EL (cell line): ENCODE data around the gene CNTN2.

Source experiments
- DNase-seq: peaks from one replicate; pipeline ENCODE4 v3.0.0-alpha.2; 2016

Gene CNTN2

DNA sequence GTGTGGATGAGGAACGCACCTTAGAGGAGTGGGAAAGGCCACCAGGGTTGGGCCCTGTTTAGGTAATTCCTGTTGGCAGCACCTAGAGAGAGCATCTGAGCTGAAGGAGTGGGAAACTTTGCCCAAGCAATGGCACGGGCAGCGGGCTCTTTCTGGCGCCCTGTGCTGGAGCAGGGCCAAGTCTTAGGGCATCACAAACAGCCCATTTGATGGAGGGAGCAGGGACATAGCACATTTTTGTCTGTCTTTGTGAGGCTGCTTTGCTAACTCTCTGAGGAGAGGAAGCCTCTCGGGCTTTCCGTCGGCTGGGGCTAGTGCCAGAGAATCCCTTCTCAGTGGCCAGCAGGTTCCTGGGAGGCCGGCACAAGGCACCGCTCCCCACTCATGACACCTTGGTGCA, 22.5 kb upstream of the CNTN2 start:
- DNase-seq: no peak

DNA sequence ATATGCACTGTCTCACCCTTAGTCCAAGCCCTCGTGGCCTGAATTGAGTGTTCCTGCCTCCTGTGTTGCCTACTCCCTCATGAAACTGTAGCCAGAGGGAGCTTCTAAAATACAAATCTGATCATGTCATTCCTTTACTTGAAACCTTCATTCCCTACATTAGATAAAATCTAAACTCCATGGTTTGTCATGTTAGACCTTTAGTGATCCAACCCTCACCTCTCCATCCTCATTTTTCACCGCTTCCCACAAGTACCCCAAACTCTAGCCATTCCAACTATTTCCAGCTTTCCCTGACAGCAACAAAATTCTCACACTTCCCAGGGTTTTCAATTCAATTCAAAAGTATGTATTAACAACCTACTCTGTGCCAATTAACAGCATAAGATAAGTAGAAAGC, 18.3 kb upstream of the CNTN2 start:
- no peak for DNase-seq

- DNase-seq: no peak
Measured at GRCh38 chr1:205025239-205025638, 17.8 kb upstream of the CNTN2 start.

GRCh38 chr1:205026181-205026580, 16.8 kb upstream of the CNTN2 start:
- DNase-seq: no peak

- DNase-seq: no peak
Measured at GRCh38 chr1:205028390-205028789, 14.6 kb upstream of the CNTN2 start.

GRCh38 chr1:205028924-205029323, 14.1 kb upstream of the CNTN2 start:
- DNase-seq: no peak

DNA sequence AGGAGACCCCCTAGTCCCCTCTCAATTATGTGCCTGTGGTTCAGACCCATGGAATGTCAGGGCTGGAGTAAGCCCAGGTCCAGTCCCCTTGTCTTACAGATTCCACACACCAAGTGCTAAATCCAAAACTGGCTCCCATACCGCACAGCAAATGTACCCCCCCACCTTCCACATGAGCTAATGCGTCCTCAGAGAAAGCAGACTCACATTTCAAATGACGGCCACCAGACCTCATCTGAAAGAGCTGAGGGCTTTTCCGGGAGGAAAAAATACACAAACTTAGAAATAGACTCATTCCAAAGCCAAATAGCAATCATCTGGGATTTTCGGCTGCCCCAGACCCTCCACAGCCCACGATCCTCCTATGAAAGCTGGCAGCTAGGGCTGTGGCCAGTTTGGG, 12.8 kb upstream of the CNTN2 start:
- no peak for DNase-seq

DNA sequence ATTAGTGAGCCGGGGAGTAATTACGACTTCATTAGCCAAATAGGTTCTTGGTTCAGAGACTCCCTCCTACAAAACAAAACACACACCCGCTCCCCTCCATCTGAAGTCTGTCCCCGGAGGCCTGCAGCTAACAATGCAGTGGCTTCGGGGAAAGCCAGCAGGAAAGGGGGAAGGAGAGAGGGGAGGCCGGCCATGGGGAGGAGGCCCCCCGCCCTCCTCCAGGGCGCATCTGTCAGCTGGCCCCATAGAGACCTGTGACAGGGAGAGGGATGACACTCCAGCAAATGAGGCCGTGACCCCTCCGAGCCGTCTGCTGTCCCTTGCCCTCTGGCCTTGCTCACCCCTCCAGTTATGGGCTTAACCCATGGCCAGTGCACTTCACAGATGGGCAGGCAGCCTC, 12.1 kb upstream of the CNTN2 start:
- DNase-seq: no peak

- DNase-seq: no peak
Measured at GRCh38 chr1:205032508-205032907, 10.5 kb upstream of the CNTN2 start.

- DNase-seq: no peak
Measured at GRCh38 chr1:205037539-205037938, 5.5 kb upstream of the CNTN2 start.

DNA sequence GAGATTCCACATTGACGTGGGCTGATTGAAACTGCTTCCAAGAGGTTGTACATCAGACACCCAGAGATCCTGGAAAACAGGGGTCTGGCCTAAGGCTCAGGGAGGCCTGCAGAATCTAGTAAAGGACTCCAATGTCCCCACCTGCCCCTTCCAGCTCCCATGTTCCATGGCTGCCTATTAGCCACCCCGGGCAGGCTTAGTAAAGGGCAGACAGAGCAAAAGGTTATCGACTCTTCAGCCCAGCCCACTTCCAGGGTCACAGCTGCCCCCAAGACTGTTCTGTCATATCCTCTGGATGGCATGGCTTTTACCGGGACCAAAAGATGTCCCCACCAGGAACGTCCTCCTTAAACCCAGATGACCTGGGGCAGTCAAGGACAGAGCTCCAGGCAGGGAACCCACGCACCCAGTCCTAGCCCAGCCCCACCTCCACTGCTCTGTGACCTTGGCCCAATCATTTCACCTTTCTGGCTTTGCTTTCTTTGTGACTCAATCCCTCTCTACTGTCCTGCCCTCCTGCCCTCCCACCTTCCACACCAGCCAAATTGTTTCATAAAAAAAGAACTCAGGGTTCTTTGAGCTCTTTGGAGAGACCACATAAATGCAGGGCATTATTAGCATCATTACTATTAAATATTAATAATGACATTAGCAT, 4.8 kb upstream of the CNTN2 start:
- DNase-seq: no peak

- DNase-seq: no peak
Measured at GRCh38 chr1:205041001-205041715, 1.9 kb upstream of the CNTN2 start.

GRCh38 chr1:205041998-205042910, 758 bp upstream of the CNTN2 start:
- DNase-seq: no peak

DNA sequence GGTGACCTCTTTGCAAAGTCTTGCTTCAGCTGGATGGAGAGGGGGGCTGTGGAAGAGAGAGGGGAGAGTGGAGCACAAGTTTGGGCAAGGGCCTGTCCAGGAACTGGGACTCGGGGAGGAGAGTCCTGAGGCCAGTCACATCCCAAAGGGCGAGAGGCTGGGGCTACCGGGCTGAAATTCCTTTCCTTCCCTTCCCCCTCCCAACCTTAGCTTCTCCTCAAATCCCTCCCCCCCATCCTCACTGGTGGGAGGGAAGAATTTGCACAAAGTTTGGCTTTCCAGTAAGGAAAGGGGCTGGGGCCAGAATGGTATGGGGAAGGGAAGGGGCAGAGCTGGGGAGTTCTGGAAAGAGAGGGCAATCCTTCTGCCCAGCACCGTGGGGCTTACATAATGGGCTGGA, 854 bp downstream of the CNTN2 start:
- no peak for DNase-seq

DNA sequence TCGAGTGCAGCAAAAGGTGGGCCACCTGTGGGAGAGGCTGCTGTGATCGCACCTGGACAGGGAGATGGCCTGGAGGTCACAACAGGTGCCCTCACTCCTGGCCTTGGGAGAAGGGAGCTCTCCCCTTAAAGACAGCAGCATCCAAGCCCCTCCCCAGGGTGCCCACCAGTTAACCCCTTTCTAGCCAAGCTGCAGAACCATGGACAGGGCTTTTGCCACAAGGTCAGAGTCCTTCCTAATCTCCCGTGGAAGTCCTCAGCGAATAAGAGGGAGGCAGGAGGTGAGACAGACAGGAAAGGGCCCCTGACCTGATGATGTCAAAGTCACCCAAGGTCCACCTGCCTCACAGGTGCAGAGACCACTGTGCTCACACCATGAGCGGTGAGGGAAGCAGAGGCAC, 1.7 kb downstream of the CNTN2 start:
- DNase-seq: no peak

GRCh38 chr1:205045146-205045545, 2.1 kb downstream of the CNTN2 start:
- no peak for DNase-seq

DNA sequence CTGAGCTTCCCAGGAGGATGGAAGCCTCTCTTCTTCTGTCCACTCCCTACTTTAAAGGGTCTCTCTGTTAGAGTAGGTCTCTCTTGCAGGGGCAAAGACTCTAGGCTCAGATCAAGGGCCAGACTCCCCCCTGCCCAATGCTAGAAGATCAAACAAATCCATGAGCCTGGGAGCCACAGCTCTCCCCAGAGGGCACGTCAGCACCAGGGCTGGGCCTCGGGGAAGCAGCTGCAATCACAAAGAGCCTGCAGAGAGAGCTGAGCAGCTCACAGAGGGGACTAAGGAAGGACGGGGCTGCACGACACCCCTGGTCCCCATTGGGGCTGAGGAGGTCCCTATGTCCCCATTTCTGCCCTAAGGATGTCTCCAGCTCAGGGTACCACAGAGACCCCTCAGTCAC, 3.9 kb downstream of the CNTN2 start:
- DNase-seq: no peak

GRCh38 chr1:205047764-205048231, 4.8 kb downstream of the CNTN2 start:
- DNase-seq: no peak

DNA sequence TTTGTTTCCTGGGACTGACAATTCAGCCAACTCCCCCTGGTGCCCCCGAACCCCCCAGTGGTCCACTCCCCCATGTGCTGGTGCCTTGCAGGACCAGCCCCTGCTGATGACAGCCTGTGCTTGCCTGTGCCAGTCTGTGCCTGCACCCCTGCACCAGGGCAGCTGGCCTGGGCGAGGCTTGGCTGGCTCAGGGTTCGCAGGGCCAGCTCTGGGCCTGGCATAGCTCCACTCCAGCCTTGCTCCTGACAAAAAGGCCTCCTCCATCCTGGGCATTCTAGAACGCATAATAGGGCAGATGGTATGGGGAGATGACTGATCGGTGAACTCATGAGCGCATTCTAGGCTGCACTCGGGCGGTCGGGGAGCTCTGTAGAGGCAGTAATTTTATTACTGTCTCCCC, 5.4 kb downstream of the CNTN2 start:
- DNase-seq: no peak

DNA sequence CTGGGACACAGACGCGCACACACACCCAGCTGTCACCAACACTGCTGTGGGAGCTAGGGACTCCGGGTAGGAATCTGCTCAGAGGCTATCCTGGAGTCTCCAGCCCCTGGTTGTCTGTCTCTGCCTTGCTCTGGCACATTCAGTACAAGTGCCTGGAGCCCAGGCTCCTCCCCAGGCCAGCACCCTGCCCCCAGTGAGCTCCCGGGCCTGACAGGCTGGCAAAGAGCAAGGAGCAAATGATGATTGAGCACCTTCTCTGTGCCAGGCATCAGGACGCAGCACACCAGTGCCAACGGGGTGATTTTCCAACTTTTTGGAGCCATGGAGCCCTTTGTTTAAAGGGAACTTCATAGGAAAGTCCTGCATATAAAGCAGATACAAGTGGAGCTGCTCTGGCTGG, 6.5 kb downstream of the CNTN2 start:
- DNase-seq: no peak

- DNase-seq: no peak
Measured at GRCh38 chr1:205052690-205053089, 9.7 kb downstream of the CNTN2 start.

GRCh38 chr1:205053296-205053695, 10.3 kb downstream of the CNTN2 start:
- no peak for DNase-seq

DNA sequence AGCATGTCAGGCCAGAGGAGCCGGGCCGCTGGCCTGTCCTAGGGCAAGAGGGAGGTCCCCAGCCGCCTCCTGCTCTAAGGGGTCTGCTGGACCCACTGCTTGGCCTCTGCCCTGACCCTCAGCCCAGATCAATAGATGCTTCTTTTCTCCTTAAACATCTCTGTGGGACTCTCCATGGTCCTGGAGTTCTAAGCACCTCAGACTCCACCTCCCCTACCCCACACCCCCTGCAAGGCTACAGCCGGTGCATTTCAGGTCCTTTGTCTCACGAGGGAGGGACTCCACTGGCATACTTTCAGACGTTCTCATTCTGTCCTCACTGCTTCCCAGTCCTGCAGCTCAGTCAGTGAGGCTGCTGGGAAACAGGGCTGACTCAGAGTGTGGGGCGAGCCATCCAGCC, 11.0 kb downstream of the CNTN2 start:
- no peak for DNase-seq

GRCh38 chr1:205056188-205056611, 13.2 kb downstream of the CNTN2 start:
- DNase-seq: no peak
